Type B pancreatic cell (in vitro differentiated cells): ENCODE data around the gene TNS4. TPM values are rescaled to one million over a fixed set of nuclear protein-coding genes. Genes with fewer than 3 reads are reported as not detected.

Experiments
- DNase-seq: peaks from one replicate; pipeline ENCODE4 v3.0.0; 2021; ENCODE audit warnings: mixed read lengths; ENCODE audit not compliant: unreplicated experiment; ENCODE audit errors: extremely low spot score
- H3K27ac Mint-ChIP-seq: 2 replicates; pipeline ENCODE4 v1.8.0; 2021; ENCODE audit warnings: mild to moderate bottlenecking, mixed read lengths
- H3K27me3 Mint-ChIP-seq: 2 replicates; pipeline ENCODE4 v1.8.0; 2021; ENCODE audit warnings: mixed read lengths
- H3K36me3 Mint-ChIP-seq: 2 replicates; pipeline ENCODE4 v1.8.0; 2021; ENCODE audit warnings: mixed read lengths
- H3K4me1 Mint-ChIP-seq: one replicate; pipeline ENCODE4 v1.8.0; 2021; ENCODE audit warnings: mixed read lengths; ENCODE audit not compliant: unreplicated experiment
- H3K4me3 Mint-ChIP-seq: 2 replicates; pipeline ENCODE4 v1.8.0; 2021; ENCODE audit warnings: mild to moderate bottlenecking, mixed read lengths
- H3K9me3 Mint-ChIP-seq: 2 replicates; pipeline ENCODE4 v1.8.0; 2021; ENCODE audit warnings: mixed read lengths
- total RNA-seq: library from RNA; stranded (reverse); gene quantifications from 2 replicates; pipeline ENCODE4 v1.2.1, GENCODE V29; 2021; ENCODE audit warnings: low replicate concordance
- TF ChIP-seq, protein P1 (sequence below): fragments of 200-600 bp; sonication (generic); conservative IDR thresholded peaks from 2 replicates; pipeline ENCODE4 v1.5.0; 2021; ENCODE audit warnings: antibody characterized with exemption, mild to moderate bottlenecking

TNS4 gene
- total RNA-seq, 1 donor from 2014 or later: 2.3 TPM

DNA sequence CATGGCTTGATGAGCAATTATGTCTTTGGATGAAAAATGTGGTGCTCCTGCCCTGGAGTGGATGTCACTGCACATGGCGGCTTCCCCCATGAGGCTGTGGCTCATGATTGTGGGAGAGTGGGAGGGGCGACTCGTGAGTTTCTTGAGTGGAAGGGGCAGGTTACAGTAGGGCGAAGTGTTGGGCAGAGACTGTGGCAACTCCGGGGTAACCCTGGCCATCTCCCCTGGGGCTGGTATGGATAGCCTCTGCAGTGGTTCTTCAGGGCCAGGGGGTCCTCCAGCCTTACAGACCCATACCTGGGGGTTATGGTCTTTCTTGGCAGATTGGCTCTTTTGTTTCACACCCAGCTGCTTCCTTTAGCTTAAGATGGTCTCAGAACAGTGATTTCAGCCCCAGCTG, 1.3 kb upstream of the TNS4 start:
- H3K4me1 Mint-ChIP-seq: peaks cover 20% of the 10 kb centered on the region
- H3K4me3 Mint-ChIP-seq: no peak overlapping the region
- DNase-seq: no peak
- TF ChIP-seq, protein P1, sequence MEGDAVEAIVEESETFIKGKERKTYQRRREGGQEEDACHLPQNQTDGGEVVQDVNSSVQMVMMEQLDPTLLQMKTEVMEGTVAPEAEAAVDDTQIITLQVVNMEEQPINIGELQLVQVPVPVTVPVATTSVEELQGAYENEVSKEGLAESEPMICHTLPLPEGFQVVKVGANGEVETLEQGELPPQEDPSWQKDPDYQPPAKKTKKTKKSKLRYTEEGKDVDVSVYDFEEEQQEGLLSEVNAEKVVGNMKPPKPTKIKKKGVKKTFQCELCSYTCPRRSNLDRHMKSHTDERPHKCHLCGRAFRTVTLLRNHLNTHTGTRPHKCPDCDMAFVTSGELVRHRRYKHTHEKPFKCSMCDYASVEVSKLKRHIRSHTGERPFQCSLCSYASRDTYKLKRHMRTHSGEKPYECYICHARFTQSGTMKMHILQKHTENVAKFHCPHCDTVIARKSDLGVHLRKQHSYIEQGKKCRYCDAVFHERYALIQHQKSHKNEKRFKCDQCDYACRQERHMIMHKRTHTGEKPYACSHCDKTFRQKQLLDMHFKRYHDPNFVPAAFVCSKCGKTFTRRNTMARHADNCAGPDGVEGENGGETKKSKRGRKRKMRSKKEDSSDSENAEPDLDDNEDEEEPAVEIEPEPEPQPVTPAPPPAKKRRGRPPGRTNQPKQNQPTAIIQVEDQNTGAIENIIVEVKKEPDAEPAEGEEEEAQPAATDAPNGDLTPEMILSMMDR: no peak
- no peaks in the 10 kb centered on the region for H3K9me3 Mint-ChIP-seq
- H3K27me3 Mint-ChIP-seq: peaks cover 10% of the 10 kb centered on the region
- H3K27ac Mint-ChIP-seq: no peak overlapping the region
- no peaks in the 10 kb centered on the region for H3K36me3 Mint-ChIP-seq

DNA sequence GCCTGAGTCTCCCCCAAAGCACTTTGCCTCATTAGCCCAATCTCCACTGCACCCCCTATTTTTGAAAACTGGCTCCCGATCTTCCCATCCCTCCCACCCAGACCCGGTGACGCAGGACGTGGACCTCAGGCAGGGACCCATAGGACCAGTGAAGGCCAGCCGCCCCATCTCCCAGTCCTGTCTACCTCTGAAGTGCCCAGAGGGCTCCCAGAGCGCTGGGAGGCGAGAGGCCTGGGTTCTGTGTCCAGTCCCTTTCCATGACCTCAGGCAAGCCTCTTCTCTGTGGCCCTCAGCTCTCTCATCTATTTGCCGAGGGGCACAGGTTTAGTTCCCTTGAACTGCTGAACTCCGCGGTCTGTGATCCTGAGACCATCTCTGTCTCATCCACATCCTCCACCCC, 714 bp downstream of the TNS4 start:
- peaks cover 14% of the 10 kb centered on the region for H3K4me1 Mint-ChIP-seq
- H3K4me3 Mint-ChIP-seq: peak overlapping the region; percentile 17
- H3K27me3 Mint-ChIP-seq: peaks cover 5% of the 10 kb centered on the region
- no peaks in the 10 kb centered on the region for H3K9me3 Mint-ChIP-seq
- TF ChIP-seq, protein P1: no peak
- no peaks in the 10 kb centered on the region for H3K36me3 Mint-ChIP-seq
- no peak overlapping the region for H3K27ac Mint-ChIP-seq
- DNase-seq: no peak

DNA sequence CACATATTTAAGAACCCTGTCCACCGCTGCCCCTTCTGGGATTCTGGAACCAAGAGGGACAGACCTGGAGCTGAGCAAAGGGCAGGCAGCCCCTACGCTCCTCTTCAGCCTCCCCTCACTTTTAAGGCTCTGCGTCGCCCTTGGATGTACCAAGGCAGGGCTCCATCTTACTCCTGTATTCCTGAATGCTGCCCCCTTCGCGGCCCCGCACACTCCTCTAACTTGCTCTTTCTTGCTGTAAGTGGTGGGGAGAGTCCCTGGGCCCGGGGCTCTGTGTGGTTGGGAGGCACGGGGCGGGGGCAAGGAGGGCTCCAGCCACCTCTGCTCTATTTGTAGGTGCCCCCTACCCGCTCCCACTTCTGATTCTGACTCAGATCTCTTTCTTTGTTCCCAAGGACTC, 1.2 kb downstream of the TNS4 start:
- TF ChIP-seq, protein P1: no peak
- no peak for DNase-seq
- H3K9me3 Mint-ChIP-seq: no peaks in the 10 kb centered on the region
- no peaks in the 10 kb centered on the region for H3K36me3 Mint-ChIP-seq
- peaks cover 14% of the 10 kb centered on the region for H3K4me1 Mint-ChIP-seq
- H3K4me3 Mint-ChIP-seq: no peak overlapping the region
- H3K27ac Mint-ChIP-seq: no peak overlapping the region
- peaks cover 3% of the 10 kb centered on the region for H3K27me3 Mint-ChIP-seq

DNA sequence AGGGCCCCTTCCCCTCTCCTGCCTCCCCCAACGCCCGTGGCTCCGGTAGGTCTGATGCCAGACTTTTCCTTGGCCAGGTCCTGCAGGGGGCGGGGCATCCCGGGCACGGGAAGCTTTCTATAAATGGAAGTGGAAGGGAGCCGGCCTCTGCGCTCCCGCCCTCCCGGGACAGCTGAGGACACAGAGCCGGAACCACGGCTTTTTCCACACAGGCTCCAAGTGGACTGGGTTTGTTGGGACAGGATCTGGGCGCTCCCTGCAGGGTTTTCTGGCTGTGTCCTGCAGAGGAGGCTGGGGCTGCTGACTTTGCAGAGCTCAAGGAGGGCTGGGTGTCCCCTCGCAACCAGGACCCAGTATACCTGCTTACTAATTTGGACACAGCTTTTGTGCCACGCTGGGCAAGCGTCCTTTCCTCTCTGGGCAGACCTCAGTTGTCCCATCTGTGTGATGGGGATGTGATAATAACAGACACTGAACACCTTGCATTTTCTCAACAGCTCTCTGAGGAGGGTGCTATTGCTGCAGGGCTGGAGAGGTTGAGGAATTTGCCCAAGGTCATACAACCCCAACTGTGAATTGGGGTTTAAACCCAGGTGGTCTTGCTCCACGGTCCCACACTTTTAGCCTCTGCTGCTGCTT, 1.8 kb downstream of the TNS4 start:
- Mint-ChIP-seq H3K4me1 (peaks cover 14% of the 10 kb centered on the region), H3K36me3 (no peaks in the 10 kb centered on the region), H3K27ac (peak overlapping the region; percentile 10), H3K9me3 (no peaks in the 10 kb centered on the region), H3K4me3 (peak overlapping the region; percentile 73), H3K27me3 (peaks cover 2% of the 10 kb centered on the region)
- TF ChIP-seq, protein P1: no peak
- no peak for DNase-seq

DNA sequence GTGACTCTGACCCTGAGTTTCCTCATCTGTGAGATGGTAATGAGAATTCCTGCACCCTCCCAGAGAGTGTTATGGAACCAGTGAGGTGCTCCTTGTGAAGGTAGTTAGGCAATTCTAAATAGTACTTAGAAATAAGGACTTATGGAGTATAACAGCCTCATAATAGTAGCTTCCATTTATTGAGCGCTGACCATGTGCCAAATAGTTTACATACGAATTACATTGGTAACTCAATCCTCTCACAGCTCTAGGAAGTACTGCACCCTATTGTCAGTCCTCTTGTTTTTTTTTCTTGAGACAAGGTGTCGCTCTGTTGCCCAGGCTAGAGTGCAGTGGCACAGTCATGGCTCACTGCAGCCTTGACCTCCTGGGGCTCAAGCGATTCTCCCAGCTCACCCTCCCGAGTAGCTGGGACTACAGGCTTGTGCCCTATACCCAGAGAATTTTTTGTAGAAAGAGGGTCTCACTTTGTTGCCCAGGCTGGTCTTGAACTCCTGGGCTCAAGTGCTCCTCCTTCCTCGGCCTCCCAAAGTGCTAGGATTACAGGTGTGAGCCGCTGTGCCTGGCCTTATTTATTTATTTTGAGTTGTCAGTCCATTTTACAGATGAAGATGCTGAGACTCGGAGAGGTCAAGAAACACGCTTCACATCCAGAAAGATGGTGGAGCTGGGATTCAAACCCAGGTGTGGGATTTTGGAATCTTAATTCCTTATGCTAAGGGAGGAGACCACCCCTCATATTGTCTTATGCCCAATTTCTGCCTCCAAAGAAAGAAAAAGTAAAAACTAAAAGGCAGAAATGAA, 2.9 kb downstream of the TNS4 start:
- no peak for DNase-seq
- Mint-ChIP-seq H3K4me1 (peaks cover 14% of the 10 kb centered on the region), H3K27ac (no peak overlapping the region), H3K9me3 (no peaks in the 10 kb centered on the region), H3K4me3 (no peak overlapping the region), H3K36me3 (no peaks in the 10 kb centered on the region), H3K27me3 (peaks cover 2% of the 10 kb centered on the region)
- TF ChIP-seq, protein P1: no peak
